ENCODE measurements around the gene AOX1.
A peak's percentile ranks its signal among the peaks of the same experiment; 100 is the strongest.

AOX1 gene

DNA sequence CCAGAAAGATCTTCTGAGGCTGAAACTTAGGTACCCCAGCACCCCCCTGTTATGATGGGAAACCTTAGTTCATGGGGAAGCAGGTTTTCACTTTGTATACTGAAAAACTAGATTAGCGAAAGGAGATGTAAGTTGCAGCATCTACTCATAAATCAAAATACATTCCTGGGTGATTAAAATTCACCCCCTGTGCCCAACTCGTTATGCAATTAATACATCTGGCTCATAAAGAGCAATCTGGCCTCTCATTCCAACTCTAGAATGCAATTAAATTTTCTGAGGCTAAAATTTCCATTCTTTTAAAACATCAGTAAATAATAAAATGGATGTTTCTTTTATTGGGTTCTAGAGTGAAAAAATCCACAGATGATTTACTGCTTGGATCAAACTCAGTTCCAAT is 115.0 kb downstream of the AOX1 start:
- TF ChIP-seq, protein P1, sequence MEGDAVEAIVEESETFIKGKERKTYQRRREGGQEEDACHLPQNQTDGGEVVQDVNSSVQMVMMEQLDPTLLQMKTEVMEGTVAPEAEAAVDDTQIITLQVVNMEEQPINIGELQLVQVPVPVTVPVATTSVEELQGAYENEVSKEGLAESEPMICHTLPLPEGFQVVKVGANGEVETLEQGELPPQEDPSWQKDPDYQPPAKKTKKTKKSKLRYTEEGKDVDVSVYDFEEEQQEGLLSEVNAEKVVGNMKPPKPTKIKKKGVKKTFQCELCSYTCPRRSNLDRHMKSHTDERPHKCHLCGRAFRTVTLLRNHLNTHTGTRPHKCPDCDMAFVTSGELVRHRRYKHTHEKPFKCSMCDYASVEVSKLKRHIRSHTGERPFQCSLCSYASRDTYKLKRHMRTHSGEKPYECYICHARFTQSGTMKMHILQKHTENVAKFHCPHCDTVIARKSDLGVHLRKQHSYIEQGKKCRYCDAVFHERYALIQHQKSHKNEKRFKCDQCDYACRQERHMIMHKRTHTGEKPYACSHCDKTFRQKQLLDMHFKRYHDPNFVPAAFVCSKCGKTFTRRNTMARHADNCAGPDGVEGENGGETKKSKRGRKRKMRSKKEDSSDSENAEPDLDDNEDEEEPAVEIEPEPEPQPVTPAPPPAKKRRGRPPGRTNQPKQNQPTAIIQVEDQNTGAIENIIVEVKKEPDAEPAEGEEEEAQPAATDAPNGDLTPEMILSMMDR (IDR thresholded peaks at IDR 0.05) = no peak

DNA sequence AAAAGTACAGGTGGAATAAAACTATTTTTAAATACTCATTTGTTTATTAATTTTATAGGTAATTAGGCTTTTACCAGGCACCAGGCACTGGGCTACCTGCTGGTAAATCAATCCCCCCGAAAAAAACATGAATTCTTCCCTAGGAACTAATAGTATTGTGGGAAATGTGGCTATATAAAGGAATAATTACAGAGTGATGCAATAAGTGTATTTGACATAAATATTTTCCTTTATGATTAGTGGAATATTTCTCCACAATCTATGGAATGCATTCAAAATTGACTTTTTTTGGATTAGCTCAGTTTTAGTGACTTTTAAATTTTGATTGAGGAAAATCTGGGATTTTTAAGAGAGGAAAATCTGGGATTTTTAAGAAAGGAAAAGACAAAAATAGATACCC is 116.2 kb downstream of the AOX1 start:
- TF ChIP-seq, protein P1 (IDR thresholded peaks at IDR 0.05) = no peak

DNA sequence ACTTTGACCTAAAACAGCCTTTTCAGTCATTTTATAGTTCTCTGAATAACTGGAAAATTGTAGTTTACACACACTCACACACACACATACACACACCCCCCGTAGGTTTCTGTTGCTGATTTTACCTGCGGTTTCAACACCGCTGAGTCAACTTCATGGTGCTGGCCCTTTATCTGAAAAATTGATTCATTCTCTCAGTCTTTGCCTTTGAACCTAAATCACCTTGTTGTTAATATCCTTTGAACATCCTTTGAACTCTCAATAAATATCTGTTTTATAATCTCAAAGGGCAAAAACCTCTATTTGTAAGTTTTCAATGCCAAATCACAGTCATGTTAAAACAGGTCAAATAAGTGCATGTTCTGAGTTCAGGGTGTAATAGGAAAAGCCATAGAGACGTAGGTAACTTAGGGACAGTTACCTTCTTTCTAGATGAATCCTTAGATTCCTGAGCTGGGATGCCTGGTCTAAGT is 116.9 kb downstream of the AOX1 start:
- TF ChIP-seq, protein P1 (IDR thresholded peaks at IDR 0.05) = no peak

DNA sequence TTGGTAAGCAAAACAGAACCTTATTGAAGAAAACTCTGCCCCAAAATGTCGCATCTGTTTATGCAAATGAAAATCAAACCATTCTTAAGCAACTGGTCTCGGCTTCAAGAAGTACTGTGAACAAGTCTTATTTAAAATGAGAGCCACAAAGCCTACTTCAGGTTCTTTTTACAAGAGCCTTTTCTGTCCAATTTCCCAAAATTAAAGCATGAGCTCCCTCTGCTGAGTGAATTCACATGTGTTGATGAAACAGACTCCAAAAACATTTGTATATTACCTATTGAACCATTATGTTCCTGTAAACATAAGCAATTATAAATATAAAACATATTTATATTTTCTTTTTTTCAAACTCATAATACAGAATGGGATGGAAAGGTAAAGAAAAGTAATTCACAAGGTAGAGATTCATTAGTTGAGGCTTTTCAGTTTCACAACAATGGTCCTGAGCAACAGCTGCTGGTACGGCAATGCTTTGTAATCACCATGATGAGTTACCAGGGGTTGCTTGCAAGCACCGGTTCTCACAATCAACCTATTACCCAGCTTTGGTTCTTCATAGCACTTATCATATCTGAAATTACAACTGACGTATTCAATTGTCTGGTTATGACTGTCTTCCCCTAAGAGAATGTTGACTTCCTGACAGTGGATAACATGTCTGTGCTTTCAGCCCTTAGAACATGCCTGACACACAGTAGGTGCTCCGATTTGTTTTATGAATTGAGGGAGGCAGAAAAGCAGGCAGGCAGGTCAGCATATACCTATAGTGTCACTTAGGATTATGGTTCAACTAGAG is 117.5 kb downstream of the AOX1 start:
- TF ChIP-seq, protein P1 (IDR thresholded peaks at IDR 0.05) = peak; percentile 46; the same call in 1 of the 2 replicates

DNA sequence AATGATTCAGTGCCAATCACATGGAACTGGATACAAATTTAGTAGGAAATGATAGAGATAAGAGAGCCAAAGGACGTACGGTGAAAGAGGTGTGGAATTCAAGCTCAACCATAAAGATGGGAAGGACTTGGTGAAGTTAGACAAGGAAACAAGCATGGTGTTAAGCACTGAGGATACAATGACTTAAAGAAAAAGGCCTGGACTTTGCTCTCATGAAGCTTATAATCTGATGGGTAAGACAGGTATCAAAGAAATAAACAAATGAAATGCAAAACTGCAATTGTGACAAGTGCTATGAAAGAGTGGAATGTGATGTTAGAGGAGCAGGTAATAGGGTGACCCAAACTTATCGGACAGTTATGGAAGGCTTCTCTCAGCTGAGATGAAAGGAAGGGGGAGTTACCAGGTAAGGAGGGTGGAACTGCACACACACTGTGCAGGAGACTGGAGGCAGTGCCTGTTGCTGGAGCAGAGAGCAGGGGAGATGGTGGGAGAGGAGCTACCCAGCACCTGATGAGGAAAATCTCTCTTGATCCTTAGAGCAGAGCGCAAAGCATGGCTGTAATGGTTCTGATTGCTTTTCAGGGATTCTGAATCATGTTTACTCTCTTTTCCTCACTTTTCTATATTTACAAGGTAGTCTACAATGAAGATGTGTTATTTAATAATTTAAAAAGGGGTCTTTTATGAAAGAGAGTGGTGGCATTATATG is 118.3 kb downstream of the AOX1 start:
- TF ChIP-seq, protein P1 (IDR thresholded peaks at IDR 0.05) = no peak

DNA sequence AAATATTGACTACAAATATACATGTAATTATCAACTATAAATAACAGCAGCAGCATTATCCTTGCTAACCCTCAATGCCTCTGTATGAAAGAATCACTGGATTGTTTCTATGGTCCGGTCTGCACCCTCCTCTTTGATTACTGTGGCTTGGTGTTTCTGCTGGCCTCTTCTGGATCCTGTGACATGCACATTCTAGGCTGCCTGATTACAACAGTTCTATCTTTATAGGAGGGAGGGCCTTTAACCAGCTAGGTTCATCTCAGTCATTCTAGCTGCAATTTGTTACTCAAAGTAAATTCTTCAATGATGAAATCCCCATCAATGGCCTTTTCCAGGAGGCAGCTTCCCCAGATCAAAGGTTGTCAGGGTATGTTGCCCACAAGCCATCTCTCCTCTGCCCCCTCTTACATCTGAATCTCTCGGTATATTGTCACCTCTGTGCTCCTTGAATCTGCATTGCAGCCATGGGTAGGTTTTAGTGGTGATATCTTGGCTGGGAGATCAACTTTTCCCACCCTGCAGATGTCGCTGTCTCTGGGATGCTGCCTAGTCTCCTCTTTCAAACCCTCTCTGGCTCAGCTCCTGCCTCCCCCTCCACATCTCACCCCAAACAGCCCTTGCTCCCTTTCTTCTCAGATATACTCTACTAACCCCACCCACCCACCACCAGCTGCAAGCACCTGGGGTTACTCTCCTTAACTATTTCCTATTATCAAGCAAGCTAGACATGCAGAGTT is 119.7 kb downstream of the AOX1 start:
- TF ChIP-seq, protein P1 (IDR thresholded peaks at IDR 0.05) = no peak

DNA sequence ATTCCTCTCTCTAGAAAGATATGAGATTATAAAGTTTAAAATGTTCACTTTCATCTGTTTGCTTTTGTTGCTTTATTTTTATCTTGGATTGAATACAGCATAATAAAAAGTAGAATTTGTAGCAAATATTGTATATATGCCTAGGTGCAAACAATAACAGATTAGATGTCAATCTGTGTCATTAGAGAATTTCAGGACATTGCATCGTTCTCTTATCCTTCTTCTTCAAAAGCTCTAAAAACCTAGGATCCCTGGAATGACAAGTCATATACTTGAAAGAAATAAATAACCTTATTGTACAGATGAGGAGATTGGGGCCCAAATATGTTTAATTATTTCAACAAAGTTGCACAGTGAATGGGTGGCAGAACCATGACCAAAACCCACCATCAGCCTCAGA is 123.1 kb downstream of the AOX1 start:
- TF ChIP-seq, protein P1 (IDR thresholded peaks at IDR 0.05) = no peak
